Adrenal gland (tissue), 12 donors: ENCODE results near the gene GPX8. TPM values are rescaled to one million over a fixed set of nuclear protein-coding genes. Genes with fewer than 3 reads are reported as not detected.

Source experiments
- DNase-seq, 7 donors: peaks; one replicate each; pipeline ENCODE4 v3.0.0-alpha.2; 2019 to 2020
- H3K27ac ChIP-seq, 5 donors: fragments of 200-600 bp; sonication (generic) in 4 of 5; 1 replicate in 3 of 5; 2 replicates in 2 of 5; pipeline versions ENCODE4 v1.5.1 to v1.8.0; 2016 to 2020; ENCODE audit warnings: mild to moderate bottlenecking in 1 of 5
- H3K27me3 ChIP-seq: fragments of 200-600 bp; 2 replicates; pipeline ENCODE4 v1.8.0; 2021
- H3K36me3 ChIP-seq, 2 donors: fragments of 200-600 bp; replicated peaks in 1 of 2; 1 replicate in 1 of 2; 2 replicates in 1 of 2; pipeline versions ENCODE4 v1.5.1 to v1.8.0; 2018 to 2022
- H3K4me1 ChIP-seq, 2 donors: fragments of 200-600 bp; replicated peaks in 1 of 2; 1 replicate in 1 of 2; 2 replicates in 1 of 2; pipeline versions ENCODE4 v1.5.1 to v1.8.0; 2018 to 2021
- H3K4me3 ChIP-seq, 4 donors: fragments of 200-600 bp; sonication (generic) in 3 of 4; one replicate each; pipeline ENCODE4 v1.5.1; 2016 to 2018
- H3K9me3 ChIP-seq, 3 donors: fragments of 200-600 bp; sonication (generic) in 1 of 3; replicated peaks in 1 of 3; 1 replicate in 2 of 3; 2 replicates in 1 of 3; pipeline versions ENCODE4 v1.5.1 to v1.8.0; 2016 to 2021
- POLR2A ChIP-seq, 2 donors: fragments of 450-650 bp; IDR thresholded peaks; one replicate each; pipeline ENCODE4 v1.6.1; 2017; ENCODE audit warnings: antibody characterized with exemption in 2 of 2, mild to moderate bottlenecking in 2 of 2, moderate library complexity in 1 of 2
- WGBS, 4 donors: extraction: QIAGEN DNeasy Blood & Tissue Kit in 2 of 4; methylation state at CpG; one replicate each; pipeline versions ENCODE4 v1.1.5 to v1.1.7; 2013 to 2017; 5-methylcytosine and 5-hydroxymethylcytosine counted together
- intact Hi-C, 2 donors: fragments of 100-400 bp; cut with DNase I; formaldehyde crosslinking; loops; one replicate each; pipeline versions ENCODE4 v1.14.1 to v1.15.0; 2022 to 2023
- microRNA counts, 2 donors: library from miRNA; unstranded; fragments of <30 nt; microRNA quantifications; one replicate each; lab custom pipeline; 2016
- microRNA-seq, 3 donors: library from miRNA; unstranded; fragments of <30 nt; microRNA quantifications; one replicate each; pipeline ENCODE4, GENCODE V29; 2017 to 2020
- polyA plus RNA-seq, 3 donors: library from polyadenylated mRNA; stranded (reverse); fragments of 200-250 nt in 2 of 3; fragments of 350-450 nt in 1 of 3; fragmentation: Illumina TruSeq in 1 of 3; extraction: RNeasy Lipid Tissue Mini Kit (QIAGEN cat#74804) in 1 of 3; gene quantifications; one replicate each; pipeline ENCODE4 v1.2.3, GENCODE V29; 2013 to 2014
- small RNA-seq, 2 donors: library from RNA; depleted of rRNA; stranded (forward); fragments of <200 nt; gene quantifications; one replicate each; pipeline ENCODE3, GENCODE V24; 2016
- total RNA-seq, 9 donors: library from RNA; depleted of rRNA in 4 of 9; stranded (reverse); fragments of >200 nt in 4 of 9; fragments of 120-200 nt in 1 of 9; fragmentation: NEBNext Ultra II Directional in 1 of 9; extraction: Animal tissue kit (Norgen Biotek cat#: 25700) in 1 of 9; gene quantifications; one replicate each; pipeline versions ENCODE4 v1.1.0 to v1.2.4, GENCODE V29; 2013 to 2023
- TF ChIP-seq, protein P1 (sequence below), 6 experiments: fragments of 450-650 bp in 4 of 6; fragments of 200-600 bp in 2 of 6; sonication (generic) in 1 of 6; IDR thresholded peaks; 1 replicate in 5 of 6; 2 replicates in 1 of 6; pipeline versions ENCODE4 v1.5.1 to v1.8.0; 2016 to 2021; ENCODE audit warnings: antibody characterized with exemption in 6 of 6, mild to moderate bottlenecking in 2 of 6, moderate library complexity in 1 of 6
- donor health status: healthy with polysubstance abuse.
- donor health status: Bipolar disorder and iron deficiency.
- donor health status: DM: yes; HTN: yes; CAD: no.
- donor health status: DM: no; HTN: no; CAD: no.
- donor health status: DM: no; HTN: no; CAD: no.
- donor health status: DM: yes; HTN: yes; CAD: no.

The GPX8 gene
- total and polyA plus RNA-seq, 12 donors, result 6.1 to 47.6 (median 15.7) TPM

DNA sequence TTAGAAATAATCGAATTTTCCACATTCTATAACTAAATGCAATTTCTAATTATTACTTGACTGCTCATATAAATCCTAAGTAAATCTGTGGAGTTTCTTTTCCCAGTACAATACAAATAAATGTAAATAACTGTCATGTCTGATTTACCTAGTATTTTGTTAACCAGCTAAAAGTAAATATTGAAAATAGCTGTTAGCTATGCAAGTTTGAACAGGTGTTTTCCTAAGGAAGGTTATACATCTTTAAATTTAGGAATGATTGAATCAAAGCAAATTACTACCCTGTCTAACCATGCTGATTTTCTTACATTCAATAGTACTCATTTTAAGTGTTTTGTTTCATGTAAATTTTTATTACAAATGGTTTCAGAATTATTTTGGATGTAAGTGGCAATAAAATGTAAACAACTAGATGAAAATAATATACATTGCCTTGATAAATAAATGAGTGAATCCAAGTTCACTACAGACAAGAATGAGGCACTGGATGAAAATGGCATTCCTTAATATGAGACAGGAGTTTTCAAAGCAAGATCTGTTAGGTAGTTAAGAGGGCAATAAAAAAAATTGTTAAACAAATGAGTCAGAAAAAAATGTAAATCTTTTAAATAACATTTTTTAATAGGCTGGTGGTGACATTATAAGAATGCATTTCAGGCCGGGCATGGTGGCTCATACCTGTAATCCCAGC is 51.4 kb downstream of the GPX8 start:
- H3K9me3 ChIP-seq, result no peaks in the 10 kb centered on the region
- H3K4me3 ChIP-seq, result no peak overlapping the region
- no peak for DNase-seq
- 73 to 86% (median 81%) methylated on average over 2 of the region's 2 CpGs for WGBS, 4 donors
- intact Hi-C loops, result no loop called here
- no peaks in the 10 kb centered on the region for H3K36me3 ChIP-seq
- H3K4me1 ChIP-seq, result no peaks in the 10 kb centered on the region
- H3K27ac ChIP-seq, result no peak overlapping the region
- TF ChIP-seq POLR2A (IDR thresholded peaks at IDR 0.05), result no peak
- TF ChIP-seq, protein P1, sequence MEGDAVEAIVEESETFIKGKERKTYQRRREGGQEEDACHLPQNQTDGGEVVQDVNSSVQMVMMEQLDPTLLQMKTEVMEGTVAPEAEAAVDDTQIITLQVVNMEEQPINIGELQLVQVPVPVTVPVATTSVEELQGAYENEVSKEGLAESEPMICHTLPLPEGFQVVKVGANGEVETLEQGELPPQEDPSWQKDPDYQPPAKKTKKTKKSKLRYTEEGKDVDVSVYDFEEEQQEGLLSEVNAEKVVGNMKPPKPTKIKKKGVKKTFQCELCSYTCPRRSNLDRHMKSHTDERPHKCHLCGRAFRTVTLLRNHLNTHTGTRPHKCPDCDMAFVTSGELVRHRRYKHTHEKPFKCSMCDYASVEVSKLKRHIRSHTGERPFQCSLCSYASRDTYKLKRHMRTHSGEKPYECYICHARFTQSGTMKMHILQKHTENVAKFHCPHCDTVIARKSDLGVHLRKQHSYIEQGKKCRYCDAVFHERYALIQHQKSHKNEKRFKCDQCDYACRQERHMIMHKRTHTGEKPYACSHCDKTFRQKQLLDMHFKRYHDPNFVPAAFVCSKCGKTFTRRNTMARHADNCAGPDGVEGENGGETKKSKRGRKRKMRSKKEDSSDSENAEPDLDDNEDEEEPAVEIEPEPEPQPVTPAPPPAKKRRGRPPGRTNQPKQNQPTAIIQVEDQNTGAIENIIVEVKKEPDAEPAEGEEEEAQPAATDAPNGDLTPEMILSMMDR (IDR thresholded peaks at IDR 0.05), result no peak
- H3K27me3 ChIP-seq, result peaks cover 2% of the 10 kb centered on the region

MicroRNAs within 50 kb of the gene (microRNA counts, 767-probe panel; counts per million panel counts)
- microRNA hsa-miR-449a (lab: Ali Mortazavi, UCI) (0 counts per million in 2 donors), microRNA hsa-miR-449b-5p (lab: Ali Mortazavi, UCI) (0 counts per million in 2 donors), microRNA hsa-miR-449c-5p (lab: Ali Mortazavi, UCI) (0 counts per million in 2 donors)

Small RNA genes within 50 kb of the gene (microRNA-seq; reads per million reads assigned to microRNA genes)
- gene MIR449A (1.5 to 20.1 (median 4.3) reads per million in 3 donors), gene MIR449B (0 to 0.89 (median 0) reads per million in 3 donors), gene MIR449C (0 to 2.2 (median 0.85) reads per million in 3 donors)

Small RNA genes within 50 kb of the gene (small RNA-seq; reads per million reads assigned to genes)
- gene MIR449A (0.24 to 0.25 reads per million in 2 donors), gene MIR449B (0 reads per million in 2 donors), gene MIR449C (0 to 0.25 reads per million in 2 donors)

Other genes with a start within 250 kb of the GPX8 start
- 1 to 10 TPM in 6 of 9 donors, under 1 TPM in 3; 0.43 to 5.4 (median 1.3) TPM for gene ESM1, start 174.6 kb upstream of the GPX8 start, total RNA-seq
- gene ESM1, start 174.6 kb upstream of the GPX8 start, polyA plus RNA-seq, result 1 to 10 TPM in 2 of 3 donors, under 1 TPM in 1; 0.44 to 3.3 (median 1.3) TPM
- 1 to 10 TPM in 3 of 9 donors, under 1 TPM in 4, not detected in 2; 0.21 to 4.7 (median 0.65) TPM for gene GZMK, start 135.9 kb upstream of the GPX8 start, total RNA-seq
- gene GZMK, start 135.9 kb upstream of the GPX8 start, polyA plus RNA-seq, result 1 to 10 TPM in 2 of 3 donors, under 1 TPM in 1; 0.88 to 1.3 (median 1.0) TPM
- 1 to 10 TPM in 3 of 9 donors, under 1 TPM in 4, not detected in 2; 0.39 to 5.1 (median 0.92) TPM for gene GZMA, start 57.5 kb upstream of the GPX8 start, total RNA-seq
- 1 to 10 TPM; 2.0 to 9.7 (median 4.2) TPM for gene GZMA, start 57.5 kb upstream of the GPX8 start, polyA plus RNA-seq
- under 1 TPM in 1 of 9 donors, not detected in 8; 0.11 TPM for gene CDC20B, start 13.0 kb downstream of the GPX8 start, total RNA-seq
- gene CDC20B, start 13.0 kb downstream of the GPX8 start, polyA plus RNA-seq, result not detected
- not detected for gene MCIDAS, start 67.1 kb downstream of the GPX8 start, total RNA-seq
- not detected for gene MCIDAS, start 67.1 kb downstream of the GPX8 start, polyA plus RNA-seq
- 1 to 10 TPM in 1 of 9 donors, under 1 TPM in 6, not detected in 2; 0.06 to 1.1 (median 0.51) TPM for gene CCNO, start 73.4 kb downstream of the GPX8 start, total RNA-seq
- 1 to 10 TPM in 1 of 3 donors, under 1 TPM in 1, not detected in 1; 0.81 to 1.1 TPM for gene CCNO, start 73.4 kb downstream of the GPX8 start, polyA plus RNA-seq
- 10 to 100 TPM; 17.1 to 34.4 (median 25.5) TPM for gene DHX29, start 147.5 kb downstream of the GPX8 start, total RNA-seq
- gene DHX29, start 147.5 kb downstream of the GPX8 start, polyA plus RNA-seq, result 10 to 100 TPM in 1 of 3 donors, 1 to 10 TPM in 2; 6.7 to 34.9 (median 8.8) TPM
- gene MTREX, start 147.8 kb downstream of the GPX8 start, total RNA-seq, result 10 to 100 TPM; 39.1 to 87.5 (median 65.0) TPM
- 10 to 100 TPM; 22.8 to 53.9 (median 27.0) TPM for gene MTREX, start 147.8 kb downstream of the GPX8 start, polyA plus RNA-seq